Measurements from ENCODE around the gene SREBF2. TPM values are rescaled to one million over a fixed set of nuclear protein-coding genes. Genes with fewer than 3 reads are reported as not detected.
A peak's percentile ranks its signal among the peaks of the same experiment; 100 is the strongest.

SREBF2 gene
- polyA plus RNA-seq, 1 donor from 2014 or later = 73.0 TPM

DNA sequence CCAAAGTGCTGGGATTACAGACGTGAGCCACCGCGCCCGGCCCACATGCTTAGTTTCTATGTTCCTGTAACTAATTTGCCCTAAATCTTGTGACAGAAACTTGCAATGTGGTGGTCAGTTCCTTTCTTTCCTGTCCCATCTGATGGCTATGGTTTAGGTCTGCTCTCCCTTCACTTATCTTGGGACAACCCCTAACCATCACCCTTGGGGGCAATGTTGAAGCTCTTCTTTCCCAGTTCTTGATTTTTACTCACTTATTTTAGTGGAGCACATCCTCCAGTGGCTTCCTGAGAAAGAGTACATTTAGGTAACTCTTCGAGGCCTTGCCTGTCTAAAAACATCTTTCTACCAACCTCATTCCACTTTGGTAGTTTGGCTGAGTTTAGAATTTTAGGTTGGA is 7.3 kb downstream of the SREBF2 start:
- Histone ChIP-seq H3K9ac (ENCODE audit: low read length) (no peak overlapping the region), H3K4me2 (ENCODE audit: low read length) (no peak overlapping the region), H3K27ac (ENCODE audit: low read length) (no peak overlapping the region), H3K4me3 (ENCODE audit: low read length) (peak overlapping the region; percentile 26), H3F3A (ENCODE audit: insufficient read depth, low read length, poor library complexity, severe bottlenecking) (peaks cover 4% of the 10 kb centered on the region), H3K79me2 (replicated peaks; ENCODE audit: insufficient read depth, low read length) (peaks cover 96% of the 10 kb centered on the region), H3K9me2 (ENCODE audit: insufficient read depth, low read length) (no peaks in the 10 kb centered on the region), H4K20me1 (ENCODE audit: insufficient read depth) (peaks cover 16% of the 10 kb centered on the region), H3K36me3 (ENCODE audit: insufficient read depth, low read length) (peaks cover 14% of the 10 kb centered on the region), H3K27me3 (ENCODE audit: insufficient read depth, low read depth, low read length) (no peaks in the 10 kb centered on the region), H3K9me3 (ENCODE audit: low read length) (no peaks in the 10 kb centered on the region), H2AFZ (ENCODE audit: low read depth, low read length) (no peak overlapping the region)
- TF ChIP-seq, protein P1, sequence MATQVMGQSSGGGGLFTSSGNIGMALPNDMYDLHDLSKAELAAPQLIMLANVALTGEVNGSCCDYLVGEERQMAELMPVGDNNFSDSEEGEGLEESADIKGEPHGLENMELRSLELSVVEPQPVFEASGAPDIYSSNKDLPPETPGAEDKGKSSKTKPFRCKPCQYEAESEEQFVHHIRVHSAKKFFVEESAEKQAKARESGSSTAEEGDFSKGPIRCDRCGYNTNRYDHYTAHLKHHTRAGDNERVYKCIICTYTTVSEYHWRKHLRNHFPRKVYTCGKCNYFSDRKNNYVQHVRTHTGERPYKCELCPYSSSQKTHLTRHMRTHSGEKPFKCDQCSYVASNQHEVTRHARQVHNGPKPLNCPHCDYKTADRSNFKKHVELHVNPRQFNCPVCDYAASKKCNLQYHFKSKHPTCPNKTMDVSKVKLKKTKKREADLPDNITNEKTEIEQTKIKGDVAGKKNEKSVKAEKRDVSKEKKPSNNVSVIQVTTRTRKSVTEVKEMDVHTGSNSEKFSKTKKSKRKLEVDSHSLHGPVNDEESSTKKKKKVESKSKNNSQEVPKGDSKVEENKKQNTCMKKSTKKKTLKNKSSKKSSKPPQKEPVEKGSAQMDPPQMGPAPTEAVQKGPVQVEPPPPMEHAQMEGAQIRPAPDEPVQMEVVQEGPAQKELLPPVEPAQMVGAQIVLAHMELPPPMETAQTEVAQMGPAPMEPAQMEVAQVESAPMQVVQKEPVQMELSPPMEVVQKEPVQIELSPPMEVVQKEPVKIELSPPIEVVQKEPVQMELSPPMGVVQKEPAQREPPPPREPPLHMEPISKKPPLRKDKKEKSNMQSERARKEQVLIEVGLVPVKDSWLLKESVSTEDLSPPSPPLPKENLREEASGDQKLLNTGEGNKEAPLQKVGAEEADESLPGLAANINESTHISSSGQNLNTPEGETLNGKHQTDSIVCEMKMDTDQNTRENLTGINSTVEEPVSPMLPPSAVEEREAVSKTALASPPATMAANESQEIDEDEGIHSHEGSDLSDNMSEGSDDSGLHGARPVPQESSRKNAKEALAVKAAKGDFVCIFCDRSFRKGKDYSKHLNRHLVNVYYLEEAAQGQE (IDR thresholded peaks at IDR 0.05; ENCODE audit: borderline replicate concordance) = no peak
- TF ChIP-seq, protein P2, sequence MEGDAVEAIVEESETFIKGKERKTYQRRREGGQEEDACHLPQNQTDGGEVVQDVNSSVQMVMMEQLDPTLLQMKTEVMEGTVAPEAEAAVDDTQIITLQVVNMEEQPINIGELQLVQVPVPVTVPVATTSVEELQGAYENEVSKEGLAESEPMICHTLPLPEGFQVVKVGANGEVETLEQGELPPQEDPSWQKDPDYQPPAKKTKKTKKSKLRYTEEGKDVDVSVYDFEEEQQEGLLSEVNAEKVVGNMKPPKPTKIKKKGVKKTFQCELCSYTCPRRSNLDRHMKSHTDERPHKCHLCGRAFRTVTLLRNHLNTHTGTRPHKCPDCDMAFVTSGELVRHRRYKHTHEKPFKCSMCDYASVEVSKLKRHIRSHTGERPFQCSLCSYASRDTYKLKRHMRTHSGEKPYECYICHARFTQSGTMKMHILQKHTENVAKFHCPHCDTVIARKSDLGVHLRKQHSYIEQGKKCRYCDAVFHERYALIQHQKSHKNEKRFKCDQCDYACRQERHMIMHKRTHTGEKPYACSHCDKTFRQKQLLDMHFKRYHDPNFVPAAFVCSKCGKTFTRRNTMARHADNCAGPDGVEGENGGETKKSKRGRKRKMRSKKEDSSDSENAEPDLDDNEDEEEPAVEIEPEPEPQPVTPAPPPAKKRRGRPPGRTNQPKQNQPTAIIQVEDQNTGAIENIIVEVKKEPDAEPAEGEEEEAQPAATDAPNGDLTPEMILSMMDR (IDR thresholded peaks at IDR 0.05; ENCODE audit: poor library complexity, severe bottlenecking) = no peak
- TF ChIP-seq RAD21 (conservative IDR thresholded peaks at IDR 0.05) = no peak
- TF ChIP-seq EZH2 (IDR thresholded peaks at IDR 0.05; ENCODE audit: borderline replicate concordance, insufficient read depth, low read length, poor library complexity, severe bottlenecking) = no peak

DNA sequence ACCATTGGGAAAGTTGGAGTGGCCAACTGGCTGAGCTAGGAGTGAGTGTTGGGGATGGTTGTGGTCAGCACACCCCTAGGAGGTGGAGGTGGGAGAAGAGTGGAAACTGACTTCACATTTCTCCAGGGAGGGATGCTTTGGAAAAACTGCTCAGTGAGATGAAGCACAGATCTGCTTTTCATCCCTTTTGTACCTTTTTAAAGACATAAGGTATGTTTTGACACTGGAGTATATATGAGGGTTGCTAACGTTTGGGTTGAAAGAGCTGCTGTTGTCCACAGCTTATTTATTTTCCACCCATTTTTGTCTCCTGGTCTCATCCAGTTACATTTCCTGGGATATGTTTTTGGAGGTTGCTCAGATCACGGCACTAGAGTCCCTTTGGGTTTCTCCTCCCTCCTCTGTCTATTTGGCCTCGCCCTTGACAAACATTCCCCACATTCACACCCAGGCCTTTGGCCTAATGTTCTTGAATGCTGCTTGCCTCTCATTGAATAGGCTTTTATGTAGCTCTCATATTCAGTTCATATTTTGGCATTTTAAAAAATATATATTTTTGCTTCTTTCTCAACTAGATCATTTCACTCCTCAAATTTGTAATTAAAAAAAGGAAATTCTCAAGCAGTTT is 8.3 kb downstream of the SREBF2 start:
- Histone ChIP-seq H3K27me3 (ENCODE audit: insufficient read depth, low read depth, low read length) (no peaks in the 10 kb centered on the region), H3K27ac (ENCODE audit: low read length) (no peak overlapping the region), H3K36me3 (ENCODE audit: insufficient read depth, low read length) (peaks cover 14% of the 10 kb centered on the region), H3K4me3 (ENCODE audit: low read length) (peak overlapping the region; percentile 26), H4K20me1 (ENCODE audit: insufficient read depth) (peaks cover 18% of the 10 kb centered on the region), H3F3A (ENCODE audit: insufficient read depth, low read length, poor library complexity, severe bottlenecking) (peaks cover 4% of the 10 kb centered on the region), H3K4me2 (ENCODE audit: low read length) (no peak overlapping the region), H3K79me2 (replicated peaks; ENCODE audit: insufficient read depth, low read length) (peaks cover 96% of the 10 kb centered on the region), H3K9ac (ENCODE audit: low read length) (no peak overlapping the region), H2AFZ (ENCODE audit: low read depth, low read length) (no peak overlapping the region), H3K9me2 (ENCODE audit: insufficient read depth, low read length) (no peaks in the 10 kb centered on the region), H3K9me3 (ENCODE audit: low read length) (no peaks in the 10 kb centered on the region)
- TF ChIP-seq RAD21 (conservative IDR thresholded peaks at IDR 0.05) (no peak), EP300 (conservative IDR thresholded peaks at IDR 0.05; ENCODE audit: poor library complexity, severe bottlenecking) (no peak), TAF1 (IDR thresholded peaks at IDR 0.05; ENCODE audit: low read depth) (no peak), SMC3 (conservative IDR thresholded peaks at IDR 0.05; ENCODE audit: poor library complexity) (no peak), POLR2AphosphoS5 (IDR thresholded peaks at IDR 0.05) (no peak), EZH2 (IDR thresholded peaks at IDR 0.05; ENCODE audit: borderline replicate concordance, insufficient read depth, low read length, poor library complexity, severe bottlenecking) (no peak), MXI1 (conservative IDR thresholded peaks at IDR 0.05; ENCODE audit: poor library complexity, severe bottlenecking) (no peak)
- TF ChIP-seq, protein P1 (IDR thresholded peaks at IDR 0.05; ENCODE audit: borderline replicate concordance) = no peak
- TF ChIP-seq, protein P2 (IDR thresholded peaks at IDR 0.05; ENCODE audit: poor library complexity, severe bottlenecking) = no peak
